Type B pancreatic cell (in vitro differentiated cells): ENCODE measurements around the gene STAT1. TPM values are rescaled to one million over a fixed set of nuclear protein-coding genes. Genes with fewer than 3 reads are reported as not detected.

ENCODE experiments used
- DNase-seq: peaks from one replicate; pipeline ENCODE4 v3.0.0; 2021; ENCODE audit warnings: mixed read lengths; ENCODE audit not compliant: unreplicated experiment; ENCODE audit errors: extremely low spot score
- H3K27ac Mint-ChIP-seq: 2 replicates; pipeline ENCODE4 v1.8.0; 2021; ENCODE audit warnings: mild to moderate bottlenecking, mixed read lengths
- H3K27me3 Mint-ChIP-seq: 2 replicates; pipeline ENCODE4 v1.8.0; 2021; ENCODE audit warnings: mixed read lengths
- H3K36me3 Mint-ChIP-seq: 2 replicates; pipeline ENCODE4 v1.8.0; 2021; ENCODE audit warnings: mixed read lengths
- H3K4me1 Mint-ChIP-seq: one replicate; pipeline ENCODE4 v1.8.0; 2021; ENCODE audit warnings: mixed read lengths; ENCODE audit not compliant: unreplicated experiment
- H3K4me3 Mint-ChIP-seq: 2 replicates; pipeline ENCODE4 v1.8.0; 2021; ENCODE audit warnings: mild to moderate bottlenecking, mixed read lengths
- H3K9me3 Mint-ChIP-seq: 2 replicates; pipeline ENCODE4 v1.8.0; 2021; ENCODE audit warnings: mixed read lengths
- CTCF ChIP-seq: fragments of 200-600 bp; sonication (generic); conservative IDR thresholded peaks from 2 replicates; pipeline ENCODE4 v1.5.0; 2021; ENCODE audit warnings: antibody characterized with exemption, mild to moderate bottlenecking
- total RNA-seq: library from RNA; stranded (reverse); gene quantifications from 2 replicates; pipeline ENCODE4 v1.2.1, GENCODE V29; 2021; ENCODE audit warnings: low replicate concordance

STAT1 gene
- total RNA-seq, 1 donor from 2014 or later = 52.8 TPM

GRCh38 chr2:190940454-190940853 lies 73.5 kb downstream of the STAT1 start:
- Mint-ChIP-seq H3K4me1 (no peaks in the 10 kb centered on the region), H3K27ac (no peak overlapping the region), H3K36me3 (no peaks in the 10 kb centered on the region), H3K4me3 (no peak overlapping the region), H3K9me3 (no peaks in the 10 kb centered on the region), H3K27me3 (no peaks in the 10 kb centered on the region)
- DNase-seq = no peak
- no peak for TF ChIP-seq CTCF

- H3K27ac Mint-ChIP-seq = no peak overlapping the region
- H3K36me3 Mint-ChIP-seq = no peaks in the 10 kb centered on the region
- no peaks in the 10 kb centered on the region for H3K4me1 Mint-ChIP-seq
- DNase-seq = no peak
- no peak for TF ChIP-seq CTCF
- no peaks in the 10 kb centered on the region for H3K9me3 Mint-ChIP-seq
- no peaks in the 10 kb centered on the region for H3K27me3 Mint-ChIP-seq
- no peak overlapping the region for H3K4me3 Mint-ChIP-seq
Measured at GRCh38 chr2:190938771-190939335, 75.1 kb downstream of the STAT1 start.

GRCh38 chr2:190935054-190935453 lies 78.9 kb downstream of the STAT1 start:
- Mint-ChIP-seq H3K36me3 (peaks cover 9% of the 10 kb centered on the region), H3K4me1 (no peaks in the 10 kb centered on the region), H3K27ac (no peak overlapping the region), H3K9me3 (no peaks in the 10 kb centered on the region), H3K27me3 (no peaks in the 10 kb centered on the region), H3K4me3 (no peak overlapping the region)
- TF ChIP-seq CTCF = no peak
- DNase-seq = no peak

- Mint-ChIP-seq H3K4me3 (no peak overlapping the region), H3K9me3 (no peaks in the 10 kb centered on the region), H3K36me3 (peaks cover 11% of the 10 kb centered on the region), H3K27me3 (no peaks in the 10 kb centered on the region), H3K27ac (no peak overlapping the region), H3K4me1 (no peaks in the 10 kb centered on the region)
- DNase-seq = no peak
- no peak for TF ChIP-seq CTCF
Measured at GRCh38 chr2:190933361-190933760, 80.6 kb downstream of the STAT1 start.

- DNase-seq = no peak
- no peaks in the 10 kb centered on the region for H3K27me3 Mint-ChIP-seq
- H3K36me3 Mint-ChIP-seq = peaks cover 14% of the 10 kb centered on the region
- no peaks in the 10 kb centered on the region for H3K9me3 Mint-ChIP-seq
- H3K27ac Mint-ChIP-seq = no peak overlapping the region
- H3K4me1 Mint-ChIP-seq = no peaks in the 10 kb centered on the region
- no peak for TF ChIP-seq CTCF
- H3K4me3 Mint-ChIP-seq = no peak overlapping the region
Measured at GRCh38 chr2:190932514-190932913, 81.5 kb downstream of the STAT1 start.

GRCh38 chr2:190930411-190930810 lies 83.6 kb downstream of the STAT1 start:
- TF ChIP-seq CTCF = no peak
- Mint-ChIP-seq H3K27ac (no peak overlapping the region), H3K4me1 (no peaks in the 10 kb centered on the region), H3K9me3 (no peaks in the 10 kb centered on the region), H3K4me3 (no peak overlapping the region), H3K36me3 (peaks cover 19% of the 10 kb centered on the region), H3K27me3 (no peaks in the 10 kb centered on the region)
- no peak for DNase-seq
